DOHH2 (cell line): ENCODE results near the gene IPCEF1.
A peak's percentile ranks its signal among the peaks of the same experiment; 100 is the strongest.
"Not testable (repeated sequence)": the region's sequence is repeated elsewhere in the genome, so short reads cannot be mapped to it uniquely, and the experiment has no call there.

Experiments
- H3F3A ChIP-seq: fragments of 200-600 bp; sonication (generic), shearing (Covaris generic); 2 replicates; pipeline ENCODE4 v1.6.0; 2016; ENCODE audit warnings: antibody characterized with exemption, mild to moderate bottlenecking; ENCODE audit not compliant: control insufficient read depth, insufficient read depth
- H3K27ac ChIP-seq: fragments of 200-600 bp; sonication (generic); 2 replicates; pipeline ENCODE4 v1.5.1; 2014; ENCODE audit warnings: low read depth, mild to moderate bottlenecking, low read length, moderate library complexity
- H3K27me3 ChIP-seq: fragments of 200-600 bp; sonication (generic); 2 replicates; pipeline ENCODE4 v1.6.1; 2014; ENCODE audit warnings: mild to moderate bottlenecking, low read length, mixed read lengths; ENCODE audit not compliant: control insufficient read depth
- H3K36me3 ChIP-seq: fragments of 200-600 bp; sonication (generic); 2 replicates; pipeline ENCODE4 v1.6.1; 2014; ENCODE audit warnings: mild to moderate bottlenecking, low read length, moderate library complexity, mixed read lengths; ENCODE audit not compliant: control insufficient read depth
- H3K4me1 ChIP-seq: fragments of 200-600 bp; sonication (generic); 2 replicates; pipeline ENCODE4 v1.6.1; 2014; ENCODE audit warnings: mild to moderate bottlenecking, low read length, mixed read lengths; ENCODE audit not compliant: control insufficient read depth
- H3K4me2 ChIP-seq: fragments of 200-600 bp; sonication (generic); 2 replicates; pipeline ENCODE4 v1.6.0; 2014; ENCODE audit warnings: mild to moderate bottlenecking, low read length, moderate library complexity
- H3K4me3 ChIP-seq: fragments of 200-600 bp; sonication (generic); 2 replicates; pipeline ENCODE4 v1.5.1; 2014; ENCODE audit warnings: mild to moderate bottlenecking, low read length, mixed read lengths
- H3K79me2 ChIP-seq: fragments of 200-600 bp; sonication (generic); 2 replicates; pipeline ENCODE4 v1.6.1; 2014; ENCODE audit warnings: mild to moderate bottlenecking, low read length, mixed read lengths; ENCODE audit not compliant: control insufficient read depth
- H3K9me2 ChIP-seq: fragments of 200-600 bp; sonication (generic); replicated peaks from 2 replicates; pipeline ENCODE4 v1.6.1; 2014; ENCODE audit warnings: mild to moderate bottlenecking, low read length, mixed read lengths; ENCODE audit not compliant: control insufficient read depth
- H3K9me3 ChIP-seq: fragments of 200-600 bp; sonication (generic); 2 replicates; pipeline ENCODE4 v1.6.1; 2014; ENCODE audit warnings: antibody characterized with exemption, low read length, mixed read lengths; ENCODE audit not compliant: control insufficient read depth, insufficient read depth
- H4K20me1 ChIP-seq: fragments of 200-600 bp; sonication (generic); 2 replicates; pipeline ENCODE4 v1.6.0; 2014; ENCODE audit warnings: low read depth, mild to moderate bottlenecking, antibody characterized with exemption, low read length, moderate library complexity; ENCODE audit not compliant: control insufficient read depth, insufficient read depth
- CTCF ChIP-seq: fragments of 200-600 bp; sonication (generic); IDR thresholded peaks from one replicate; pipeline ENCODE4 v1.5.1; 2014; ENCODE audit warnings: antibody characterized with exemption, mild to moderate bottlenecking, low read depth, low read length; ENCODE audit not compliant: poor library complexity, severe bottlenecking
- EZH2phosphoT487 ChIP-seq: fragments of 200-600 bp; sonication (generic); IDR thresholded peaks from 2 replicates; pipeline ENCODE4 v1.6.1; 2017; ENCODE audit warnings: borderline replicate concordance, mild to moderate bottlenecking, antibody characterized with exemption, low read length, moderate library complexity, mixed read lengths

Gene IPCEF1

GRCh38 chr6:154306696-154307095 lies 49.9 kb downstream of the IPCEF1 start:
- no peak overlapping the region for H3K27ac ChIP-seq

GRCh38 chr6:154304191-154304590 lies 52.4 kb downstream of the IPCEF1 start:
- H3K4me1 ChIP-seq, result peaks cover 21% of the 10 kb centered on the region
- H4K20me1 ChIP-seq, result no peaks in the 10 kb centered on the region
- no peaks in the 10 kb centered on the region for H3K9me2 ChIP-seq
- H3K27ac ChIP-seq, result no peak overlapping the region
- H3K79me2 ChIP-seq, result no peaks in the 10 kb centered on the region
- no peaks in the 10 kb centered on the region for H3K27me3 ChIP-seq
- no peaks in the 10 kb centered on the region for H3K9me3 ChIP-seq
- no peak overlapping the region for H3K4me3 ChIP-seq
- no peaks in the 10 kb centered on the region for H3F3A ChIP-seq
- H3K4me2 ChIP-seq, result no peak overlapping the region
- TF ChIP-seq CTCF (no peak), EZH2phosphoT487 (no peak)
- H3K36me3 ChIP-seq, result no peaks in the 10 kb centered on the region

More at GRCh38 chr6:154306696-154307095, 49.9 kb downstream of the IPCEF1 start:
- TF ChIP-seq EZH2phosphoT487, result no peak
- TF ChIP-seq CTCF, result no peak
- Histone ChIP-seq H3K4me2 (no peak overlapping the region), H3K36me3 (no peaks in the 10 kb centered on the region), H3F3A (no peaks in the 10 kb centered on the region), H3K4me3 (no peak overlapping the region), H3K4me1 (peaks cover 20% of the 10 kb centered on the region), H4K20me1 (no peaks in the 10 kb centered on the region), H3K9me3 (no peaks in the 10 kb centered on the region), H3K27me3 (no peaks in the 10 kb centered on the region), H3K79me2 (no peaks in the 10 kb centered on the region), H3K9me2 (no peaks in the 10 kb centered on the region)

DNA sequence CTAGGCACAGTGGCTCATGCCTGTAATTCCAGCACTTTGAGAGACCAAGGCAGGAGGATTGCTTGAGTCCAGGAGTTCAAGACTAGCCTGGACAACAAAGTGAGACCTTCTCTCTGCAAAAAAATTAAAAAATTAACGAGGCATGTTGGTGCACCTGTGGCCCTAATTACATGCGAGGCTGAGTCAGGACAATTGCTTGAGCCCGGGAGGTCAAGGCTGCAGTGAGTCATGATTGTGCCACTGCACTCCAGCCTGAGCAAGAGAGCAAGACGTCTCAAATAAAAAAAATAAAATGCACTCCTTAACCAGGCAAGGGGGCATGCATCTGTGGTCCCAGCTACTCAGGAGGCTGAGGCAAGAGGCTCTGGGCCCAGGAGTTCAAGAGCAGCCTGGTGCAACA lies 53.0 kb downstream of the IPCEF1 start:
- not testable (repeated sequence) for H3K9me2 ChIP-seq, H3K27ac ChIP-seq, H3F3A ChIP-seq, H4K20me1 ChIP-seq, H3K4me2 ChIP-seq, H3K27me3 ChIP-seq, H3K36me3 ChIP-seq, H3K79me2 ChIP-seq, H3K9me3 ChIP-seq, H3K4me3 ChIP-seq
- peaks cover 21% of the 10 kb centered on the region for H3K4me1 ChIP-seq

DNA sequence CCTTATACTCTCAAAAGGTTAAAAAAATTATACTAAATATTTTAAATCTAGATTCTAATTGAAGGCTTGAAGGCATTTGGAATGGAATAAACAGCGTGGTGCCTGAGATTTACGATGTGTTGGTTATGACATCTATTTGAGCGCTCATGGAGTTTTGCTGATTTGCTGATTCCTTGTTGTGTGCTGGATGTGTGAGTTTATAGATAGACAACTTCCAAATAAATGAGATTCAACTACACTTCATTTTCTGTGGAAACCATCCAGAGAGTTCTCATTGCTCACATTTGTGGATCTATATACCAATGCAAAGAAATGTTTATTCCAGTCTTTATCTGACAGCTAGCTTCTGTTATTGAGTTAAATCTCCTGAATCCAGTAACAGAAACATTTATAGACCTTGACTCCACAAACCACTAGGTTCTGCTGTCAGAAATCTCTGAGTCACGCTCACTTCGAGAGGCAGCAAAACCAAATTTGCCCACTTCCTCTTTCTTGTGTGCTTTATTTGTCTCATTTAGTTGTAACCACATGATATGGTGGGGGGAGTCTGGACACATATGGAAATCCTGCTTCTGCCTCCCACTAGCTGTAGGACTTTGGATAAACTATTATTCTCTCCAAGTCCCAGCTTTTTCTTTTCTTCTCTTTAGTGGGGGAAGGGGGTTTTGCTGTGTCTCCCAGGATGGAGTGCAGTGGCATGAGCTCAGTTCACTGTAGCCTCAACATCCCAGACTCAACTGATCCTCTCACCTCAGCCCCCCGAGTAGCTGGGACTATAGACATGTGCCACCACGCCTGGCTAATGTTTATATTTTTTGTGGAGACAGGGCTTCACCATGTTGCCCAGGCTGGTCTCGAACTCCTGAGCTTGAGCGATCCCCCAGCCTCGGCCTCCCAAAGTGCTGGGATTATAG lies 54.5 kb downstream of the IPCEF1 start:
- H3K27ac ChIP-seq, result no peak overlapping the region
- peak overlapping the region; percentile 57 for H3K4me2 ChIP-seq

More for the DNA sequence above, 54.5 kb downstream of the IPCEF1 start:
- Histone ChIP-seq H3K4me3 (peak overlapping the region; percentile 18), H4K20me1 (no peaks in the 10 kb centered on the region), H3K9me2 (no peaks in the 10 kb centered on the region), H3K79me2 (no peaks in the 10 kb centered on the region), H3K36me3 (no peaks in the 10 kb centered on the region), H3F3A (no peaks in the 10 kb centered on the region), H3K9me3 (no peaks in the 10 kb centered on the region), H3K4me1 (peaks cover 21% of the 10 kb centered on the region), H3K27me3 (no peaks in the 10 kb centered on the region)
- TF ChIP-seq EZH2phosphoT487, result no peak
- TF ChIP-seq CTCF, result no peak
